ENCODE results near the gene DYRK4.

DNA sequence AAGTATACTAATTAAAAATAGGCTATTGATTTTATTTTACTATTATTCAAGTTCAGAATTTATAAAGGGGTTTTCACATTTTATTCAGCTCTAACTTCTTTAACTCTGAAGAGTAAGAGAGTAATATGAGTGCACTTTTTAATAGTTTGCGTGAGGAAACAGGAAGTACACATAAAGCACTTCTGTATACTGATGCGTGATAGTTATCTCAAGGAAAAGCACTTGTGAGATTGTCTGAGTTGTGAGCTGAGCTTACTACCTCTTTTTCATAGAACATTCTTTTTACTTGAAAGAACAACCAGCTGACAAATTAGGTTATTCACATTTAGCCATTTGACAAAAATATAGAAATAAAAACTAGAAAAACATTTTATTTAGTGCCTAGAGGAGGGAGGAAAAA, 21.4 kb upstream of the DYRK4 start:
- no peak for TF ChIP-seq NR2C2 (CRISPR knock-in tag; IDR thresholded peaks at IDR 0.05)
- TF ChIP-seq, protein P1, sequence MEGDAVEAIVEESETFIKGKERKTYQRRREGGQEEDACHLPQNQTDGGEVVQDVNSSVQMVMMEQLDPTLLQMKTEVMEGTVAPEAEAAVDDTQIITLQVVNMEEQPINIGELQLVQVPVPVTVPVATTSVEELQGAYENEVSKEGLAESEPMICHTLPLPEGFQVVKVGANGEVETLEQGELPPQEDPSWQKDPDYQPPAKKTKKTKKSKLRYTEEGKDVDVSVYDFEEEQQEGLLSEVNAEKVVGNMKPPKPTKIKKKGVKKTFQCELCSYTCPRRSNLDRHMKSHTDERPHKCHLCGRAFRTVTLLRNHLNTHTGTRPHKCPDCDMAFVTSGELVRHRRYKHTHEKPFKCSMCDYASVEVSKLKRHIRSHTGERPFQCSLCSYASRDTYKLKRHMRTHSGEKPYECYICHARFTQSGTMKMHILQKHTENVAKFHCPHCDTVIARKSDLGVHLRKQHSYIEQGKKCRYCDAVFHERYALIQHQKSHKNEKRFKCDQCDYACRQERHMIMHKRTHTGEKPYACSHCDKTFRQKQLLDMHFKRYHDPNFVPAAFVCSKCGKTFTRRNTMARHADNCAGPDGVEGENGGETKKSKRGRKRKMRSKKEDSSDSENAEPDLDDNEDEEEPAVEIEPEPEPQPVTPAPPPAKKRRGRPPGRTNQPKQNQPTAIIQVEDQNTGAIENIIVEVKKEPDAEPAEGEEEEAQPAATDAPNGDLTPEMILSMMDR (IDR thresholded peaks at IDR 0.05): no peak
- no peak for TF ChIP-seq CREM (CRISPR knock-in tag; IDR thresholded peaks at IDR 0.05)
- TF ChIP-seq, protein P2, sequence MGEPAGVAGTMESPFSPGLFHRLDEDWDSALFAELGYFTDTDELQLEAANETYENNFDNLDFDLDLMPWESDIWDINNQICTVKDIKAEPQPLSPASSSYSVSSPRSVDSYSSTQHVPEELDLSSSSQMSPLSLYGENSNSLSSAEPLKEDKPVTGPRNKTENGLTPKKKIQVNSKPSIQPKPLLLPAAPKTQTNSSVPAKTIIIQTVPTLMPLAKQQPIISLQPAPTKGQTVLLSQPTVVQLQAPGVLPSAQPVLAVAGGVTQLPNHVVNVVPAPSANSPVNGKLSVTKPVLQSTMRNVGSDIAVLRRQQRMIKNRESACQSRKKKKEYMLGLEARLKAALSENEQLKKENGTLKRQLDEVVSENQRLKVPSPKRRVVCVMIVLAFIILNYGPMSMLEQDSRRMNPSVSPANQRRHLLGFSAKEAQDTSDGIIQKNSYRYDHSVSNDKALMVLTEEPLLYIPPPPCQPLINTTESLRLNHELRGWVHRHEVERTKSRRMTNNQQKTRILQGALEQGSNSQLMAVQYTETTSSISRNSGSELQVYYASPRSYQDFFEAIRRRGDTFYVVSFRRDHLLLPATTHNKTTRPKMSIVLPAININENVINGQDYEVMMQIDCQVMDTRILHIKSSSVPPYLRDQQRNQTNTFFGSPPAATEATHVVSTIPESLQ (CRISPR knock-in tag; IDR thresholded peaks at IDR 0.05): no peak
- TF ChIP-seq, protein P3, sequence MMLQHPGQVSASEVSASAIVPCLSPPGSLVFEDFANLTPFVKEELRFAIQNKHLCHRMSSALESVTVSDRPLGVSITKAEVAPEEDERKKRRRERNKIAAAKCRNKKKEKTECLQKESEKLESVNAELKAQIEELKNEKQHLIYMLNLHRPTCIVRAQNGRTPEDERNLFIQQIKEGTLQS (CRISPR knock-in tag; conservative IDR thresholded peaks at IDR 0.05): no peak
- TF ChIP-seq CREB1 (CRISPR knock-in tag; IDR thresholded peaks at IDR 0.05): no peak
